Bone marrow (tissue), 2 donors: ENCODE results near the gene GPRC6A.
A peak's percentile ranks its signal among the peaks of the same experiment; 100 is the strongest.

Source experiments
- DNase-seq, 2 donors: peaks; one replicate each; lab custom pipeline; 2025; lab: John Stamatoyannopoulos, UW

GPRC6A gene

GRCh38 chr6:116783852-116784251 lies 45.0 kb downstream of the GPRC6A start:
- no peak for DNase-seq

GRCh38 chr6:116779573-116780164 lies 49.2 kb downstream of the GPRC6A start:
- peak in 1 of 2 donors; percentile 28 for DNase-seq

DNA sequence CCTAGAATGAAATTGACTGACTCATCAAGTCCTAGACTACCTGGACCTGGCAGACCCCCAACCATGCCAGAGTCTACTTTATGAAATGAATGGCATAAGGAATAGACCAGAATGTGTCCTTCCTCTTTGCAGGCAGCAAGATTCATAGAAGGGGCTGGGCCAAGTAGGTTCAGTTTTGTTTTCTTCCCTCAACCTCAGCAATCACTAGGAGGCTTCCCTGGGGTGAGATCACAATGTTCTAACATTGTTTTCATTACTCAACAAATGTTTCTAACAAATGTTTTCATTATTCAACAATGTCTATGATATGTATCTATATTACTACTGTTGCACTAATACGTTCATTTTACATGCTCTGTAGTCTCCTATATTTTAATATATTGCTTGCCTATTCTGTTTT lies 55.0 kb downstream of the GPRC6A start:
- no peak for DNase-seq

GRCh38 chr6:116772450-116772849 lies 56.4 kb downstream of the GPRC6A start:
- DNase-seq, result no peak

- DNase-seq, result no peak
Observed at GRCh38 chr6:116767715-116768114, 61.2 kb downstream of the GPRC6A start.

DNA sequence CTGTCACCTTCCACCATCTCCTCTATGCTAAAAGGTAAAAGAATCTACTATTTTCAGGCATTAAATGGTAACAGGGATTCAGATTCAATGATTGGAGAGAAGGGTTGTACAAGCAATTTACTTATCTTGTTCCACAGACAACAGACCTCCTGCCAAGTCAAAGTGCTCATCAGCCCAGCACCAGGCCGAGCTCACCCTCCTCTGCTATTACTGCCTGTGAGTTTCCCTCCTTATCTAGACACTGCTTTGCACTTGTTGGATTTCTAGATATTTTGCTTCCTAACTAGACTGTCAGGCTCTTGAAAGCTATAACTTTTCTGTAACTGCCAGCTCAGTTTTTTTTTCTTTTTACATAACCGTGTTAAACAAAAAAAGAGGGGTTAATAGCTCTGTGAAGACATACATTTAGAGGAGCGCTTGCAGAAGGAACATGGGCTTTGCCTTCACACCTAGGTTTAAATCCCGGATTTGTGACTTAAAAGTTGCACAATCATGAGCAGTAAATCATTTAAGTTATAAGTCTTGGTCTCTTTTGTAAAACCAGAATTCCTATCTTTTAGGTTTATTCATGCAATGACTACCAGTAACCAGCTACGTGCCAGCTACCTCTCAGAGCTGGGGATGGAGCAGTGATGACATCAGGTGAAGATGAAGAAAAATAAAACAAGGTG lies 62.2 kb downstream of the GPRC6A start:
- no peak for DNase-seq

GRCh38 chr6:116764961-116765841 lies 63.7 kb downstream of the GPRC6A start, which contains the start of gene FAM162B:
TSS of gene FAM162B (minus strand) at chr6:116765719. CDS start at chr6:116765576, 143 bp downstream.
- DNase-seq, result no peak

DNA sequence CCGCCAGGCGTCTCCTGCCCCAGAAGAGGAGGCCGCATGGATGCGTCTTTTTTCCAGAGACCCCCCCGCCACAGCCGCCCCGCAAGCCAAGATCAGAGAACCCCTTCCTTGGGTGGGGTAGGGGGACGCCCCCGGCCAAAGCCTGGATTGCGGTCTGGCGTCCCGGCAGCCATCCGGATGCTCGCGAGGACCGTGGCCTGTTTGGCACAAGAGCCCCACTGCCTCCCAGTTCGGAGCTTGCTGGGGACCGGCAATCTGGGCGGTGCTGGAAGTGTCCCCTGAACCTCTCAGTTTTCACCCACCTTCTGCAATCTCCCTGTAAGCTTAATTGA lies 64.3 kb downstream of the GPRC6A start:
- no peak for DNase-seq

DNA sequence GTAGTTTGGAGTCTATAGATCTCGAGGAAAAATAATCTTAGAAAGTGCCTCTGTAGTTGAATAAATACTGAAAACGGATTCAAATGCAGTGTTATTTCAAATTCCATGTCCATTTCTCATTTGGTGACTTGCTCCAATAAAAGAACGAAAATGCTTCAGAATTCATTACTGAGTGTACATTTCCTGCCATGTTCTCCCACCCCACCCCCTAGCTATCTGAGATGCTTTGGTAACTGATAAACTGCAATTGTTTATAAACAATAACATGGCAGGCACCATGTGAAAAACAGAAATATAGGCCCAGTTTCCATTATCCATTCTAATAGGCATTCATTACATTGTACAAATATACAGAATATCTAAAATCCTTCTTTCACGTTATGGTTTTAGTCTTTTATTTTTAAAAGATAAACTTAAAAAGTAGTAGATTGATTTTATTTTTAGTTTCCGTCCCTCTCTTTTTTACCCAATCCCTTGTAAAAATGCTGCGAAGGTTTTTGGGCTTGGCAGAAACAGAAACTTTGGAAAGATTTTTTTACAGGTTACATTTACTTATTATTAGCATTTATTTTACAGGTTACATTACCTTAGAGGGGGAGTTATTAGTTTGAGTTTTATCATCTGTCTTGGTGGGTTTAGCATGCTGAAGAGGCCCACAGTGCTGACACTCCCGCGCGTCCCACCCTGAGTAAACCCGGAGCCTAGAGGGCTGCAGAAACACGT lies 64.8 kb downstream of the GPRC6A start:
- no peak for DNase-seq

DNA sequence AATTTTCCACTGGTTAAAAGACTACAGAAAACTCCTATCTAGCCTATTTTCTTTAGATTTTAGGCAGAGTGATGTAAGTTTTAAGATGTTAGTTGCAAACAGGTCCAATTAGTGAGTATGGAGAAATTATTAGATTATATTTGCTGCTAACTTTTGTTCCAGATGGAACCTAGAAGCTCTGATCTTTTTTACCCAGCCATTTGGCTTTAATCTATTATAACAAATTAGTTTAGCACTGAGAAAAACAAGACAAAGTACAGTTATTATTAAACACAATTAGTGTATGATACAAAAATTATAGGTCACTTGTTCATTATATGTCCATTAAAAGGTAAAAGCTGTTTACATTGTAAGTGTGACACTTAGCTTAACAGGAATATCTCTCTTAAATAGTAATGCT lies 65.8 kb downstream of the GPRC6A start:
- DNase-seq, result no peak

- DNase-seq, result no peak
Observed at GRCh38 chr6:116762235-116762634, 66.6 kb downstream of the GPRC6A start.

DNA sequence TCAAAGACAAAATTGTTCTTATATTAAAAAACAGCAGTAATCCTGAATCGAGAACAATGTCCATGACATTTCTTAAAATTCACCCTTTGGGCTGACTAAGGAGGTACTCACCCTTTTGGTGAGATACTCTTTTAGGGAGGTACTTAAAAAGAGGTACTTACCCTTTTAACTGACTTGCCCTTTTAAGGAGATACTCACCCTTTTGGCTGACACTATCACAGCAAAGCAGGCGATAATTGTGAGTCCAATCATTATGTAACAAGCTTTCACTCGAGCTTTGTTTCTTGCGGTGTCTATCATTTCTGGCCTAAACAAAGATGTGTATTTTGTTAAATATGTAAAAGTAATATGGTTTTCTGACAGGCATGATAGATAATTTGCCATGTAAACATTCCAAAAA lies 67.1 kb downstream of the GPRC6A start:
- DNase-seq, result no peak

DNA sequence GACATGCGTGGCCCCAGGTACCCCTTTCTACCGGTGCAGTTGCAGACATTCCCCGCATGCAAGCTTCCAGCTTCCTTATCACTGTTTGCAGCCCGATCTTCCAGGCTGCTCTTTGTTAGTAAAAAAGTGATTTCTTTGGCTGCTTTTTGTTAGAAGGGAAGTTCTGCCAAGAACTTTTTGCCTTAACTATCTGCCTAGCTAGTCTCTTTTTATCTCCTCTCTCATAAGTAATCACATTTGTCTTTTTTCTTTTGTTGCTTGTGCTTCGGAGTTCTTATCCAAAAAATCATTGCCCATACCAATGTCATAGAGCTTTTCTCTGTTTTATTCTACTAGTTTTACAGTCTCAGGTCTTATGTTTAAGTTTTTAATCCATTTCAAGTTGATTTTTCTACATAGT lies 83.7 kb downstream of the GPRC6A start:
- no peak for DNase-seq
